Measurements from ENCODE around the gene PCID2. TPM values are rescaled to one million over a fixed set of nuclear protein-coding genes. Genes with fewer than 3 reads are reported as not detected.

The PCID2 gene
- total and polyA plus RNA-seq, 2 of the 13 experiments (the other 11 are each of a cell fraction or from before 2014, with no cell fraction given), result 65.0 to 111 TPM

DNA sequence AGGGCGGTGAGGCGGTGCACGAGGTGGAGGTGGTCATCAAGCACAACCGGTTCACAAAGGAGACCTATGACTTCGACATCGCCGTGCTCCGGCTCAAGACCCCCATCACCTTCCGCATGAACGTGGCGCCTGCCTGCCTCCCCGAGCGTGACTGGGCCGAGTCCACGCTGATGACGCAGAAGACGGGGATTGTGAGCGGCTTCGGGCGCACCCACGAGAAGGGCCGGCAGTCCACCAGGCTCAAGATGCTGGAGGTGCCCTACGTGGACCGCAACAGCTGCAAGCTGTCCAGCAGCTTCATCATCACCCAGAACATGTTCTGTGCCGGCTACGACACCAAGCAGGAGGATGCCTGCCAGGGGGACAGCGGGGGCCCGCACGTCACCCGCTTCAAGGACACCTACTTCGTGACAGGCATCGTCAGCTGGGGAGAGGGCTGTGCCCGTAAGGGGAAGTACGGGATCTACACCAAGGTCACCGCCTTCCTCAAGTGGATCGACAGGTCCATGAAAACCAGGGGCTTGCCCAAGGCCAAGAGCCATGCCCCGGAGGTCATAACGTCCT lies 59.4 kb downstream of the PCID2 start:
- Histone ChIP-seq H3K4me1 (ENCODE audit: insufficient read depth, low read length) (peaks cover 49% of the 10 kb centered on the region), H3K4me3 (replicated peaks in 1 of 3; ENCODE audit: insufficient read depth in 1 of 3, low read depth in 2 of 3, low read length in 3 of 3) (no peak overlapping the region), H3K79me2 (ENCODE audit: insufficient read depth, low read length) (peaks cover 32% of the 10 kb centered on the region), H3K9ac (ENCODE audit: insufficient read depth, low read depth, low read length) (no peak overlapping the region), H3K27me3 (ENCODE audit: control insufficient read depth in 1 of 2, insufficient read depth in 2 of 2, low read length in 2 of 2) (no peaks in the 10 kb centered on the region), H3K27ac (ENCODE audit: extremely low read length, insufficient read depth, low read length) (peak overlapping the region; percentile 92), H3K4me2 (ENCODE audit: low read depth, low read length) (no peak overlapping the region), H3K9me3 (ENCODE audit: low read length) (no peaks in the 10 kb centered on the region), H4K20me1 (ENCODE audit: insufficient read depth, low read length) (no peaks in the 10 kb centered on the region), H3K36me3 (replicated peaks in 1 of 2; ENCODE audit: control insufficient read depth in 1 of 2, insufficient read depth in 2 of 2, low read length in 2 of 2) (peaks cover 8 to 25% of the 10 kb centered on the region in 2 experiments; a peak in 3 of 5 replicates), H2AFZ (ENCODE audit: low read length) (no peak overlapping the region)
- TSS peak; percentile 68 for BruUV-seq (replicated peaks)
- CTCF ChIA-PET (ENCODE audit: low intra/inter-chr PET ratio, low total read pairs), result no interaction called here
- 94% methylated on average over 34 of the region's 38 CpGs for WGBS (ENCODE audit: low lambda C conversion rate)
- no peak for ATAC-seq
- DNase-seq (ENCODE audit: low spot score), result no peak
- intact Hi-C loops (cut with micrococcal nuclease; ENCODE audit: unreplicated experiment) (loop anchor here (5.0 kb wide), 1 partner anchor 457 kb away; the partner anchor contains the start of gene ATP11A), in situ Hi-C loops (cut with HindIII; ENCODE audit: extremely low pct_ligation_motif_present, low pct_unique_long_range_greater_than_20kb) (no loop called here)
- no peak for FAIRE-seq
- POLR2A ChIA-PET, result interaction anchor here (1.3 to 3.7 kb wide), 3 partner anchors 16 to 35 kb away, joined by 3 to 33 read pairs (median 8); partner anchors contain the start of gene F10
- TF ChIP-seq TBX2 (CRISPR knock-in tag; IDR thresholded peaks at IDR 0.05; ENCODE audit: borderline replicate concordance) (no peak), KAT2B (IDR thresholded peaks at IDR 0.05; ENCODE audit: borderline replicate concordance, low read depth, low read length) (no peak), ZNF616 (CRISPR knock-in tag; IDR thresholded peaks at IDR 0.05; ENCODE audit: low read depth) (0 out of 2 replicates have a peak, but pooled peaks have one; percentile 33), ZBTB1 (CRISPR knock-in tag; IDR thresholded peaks at IDR 0.05; ENCODE audit: borderline replicate concordance) (no peak), RBFOX2 (IDR thresholded peaks at IDR 0.05; ENCODE audit: low read depth, low read length) (peak; percentile 76), DNMT1 (CRISPR knock-in tag; IDR thresholded peaks at IDR 0.05) (peak; percentile 54; the same call in 1 of the 2 replicates), AGO1 (IDR thresholded peaks at IDR 0.05; ENCODE audit: low read depth, low read length, poor library complexity, severe bottlenecking) (peak; percentile 43), AGO2 (optimal IDR thresholded peaks at IDR 0.05; ENCODE audit: low read depth, low read length) (peak; percentile 80), ZC3H13 (CRISPR knock-in tag; IDR thresholded peaks at IDR 0.05) (peak; percentile 17), BRCA1 (CRISPR knock-in tag; IDR thresholded peaks at IDR 0.05) (no peak), ZBTB38 (CRISPR knock-in tag; IDR thresholded peaks at IDR 0.05) (peak; percentile 86), ZSCAN21 (CRISPR knock-in tag; IDR thresholded peaks at IDR 0.05; ENCODE audit: borderline replicate concordance) (peak; percentile 5; the same call in 1 of the 2 replicates), ARHGAP35 (CRISPR knock-in tag; IDR thresholded peaks at IDR 0.05; ENCODE audit: borderline replicate concordance) (no peak), NAIF1 (CRISPR knock-in tag; IDR thresholded peaks at IDR 0.05; ENCODE audit: borderline replicate concordance) (no peak), ZNF558 (CRISPR knock-in tag; IDR thresholded peaks at IDR 0.05; ENCODE audit: borderline replicate concordance) (no peak), ZNF883 (CRISPR knock-in tag; IDR thresholded peaks at IDR 0.05; ENCODE audit: not compliant biosample characterization) (peak; percentile 4), NFKB2 (CRISPR knock-in tag; IDR thresholded peaks at IDR 0.05; ENCODE audit: borderline replicate concordance) (0 out of 2 replicates have a peak, but pooled peaks have one; percentile 7), MTA3 (CRISPR knock-in tag; IDR thresholded peaks at IDR 0.05) (no peak), MAFF (IDR thresholded peaks at IDR 0.05; ENCODE audit: low read depth, low read length) (no peak), SALL1 (CRISPR knock-in tag; IDR thresholded peaks at IDR 0.05) (0 out of 2 replicates have a peak, but pooled peaks have one; percentile 13), PHF8 (CRISPR knock-in tag; IDR thresholded peaks at IDR 0.05) (0 out of 2 replicates have a peak, but pooled peaks have one; percentile 2)
- TF ChIP-seq, protein P1, sequence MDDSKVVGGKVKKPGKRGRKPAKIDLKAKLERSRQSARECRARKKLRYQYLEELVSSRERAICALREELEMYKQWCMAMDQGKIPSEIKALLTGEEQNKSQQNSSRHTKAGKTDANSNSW (CRISPR knock-in tag; IDR thresholded peaks at IDR 0.05; ENCODE audit: borderline replicate concordance), result no peak
- TF ChIP-seq, protein P2, sequence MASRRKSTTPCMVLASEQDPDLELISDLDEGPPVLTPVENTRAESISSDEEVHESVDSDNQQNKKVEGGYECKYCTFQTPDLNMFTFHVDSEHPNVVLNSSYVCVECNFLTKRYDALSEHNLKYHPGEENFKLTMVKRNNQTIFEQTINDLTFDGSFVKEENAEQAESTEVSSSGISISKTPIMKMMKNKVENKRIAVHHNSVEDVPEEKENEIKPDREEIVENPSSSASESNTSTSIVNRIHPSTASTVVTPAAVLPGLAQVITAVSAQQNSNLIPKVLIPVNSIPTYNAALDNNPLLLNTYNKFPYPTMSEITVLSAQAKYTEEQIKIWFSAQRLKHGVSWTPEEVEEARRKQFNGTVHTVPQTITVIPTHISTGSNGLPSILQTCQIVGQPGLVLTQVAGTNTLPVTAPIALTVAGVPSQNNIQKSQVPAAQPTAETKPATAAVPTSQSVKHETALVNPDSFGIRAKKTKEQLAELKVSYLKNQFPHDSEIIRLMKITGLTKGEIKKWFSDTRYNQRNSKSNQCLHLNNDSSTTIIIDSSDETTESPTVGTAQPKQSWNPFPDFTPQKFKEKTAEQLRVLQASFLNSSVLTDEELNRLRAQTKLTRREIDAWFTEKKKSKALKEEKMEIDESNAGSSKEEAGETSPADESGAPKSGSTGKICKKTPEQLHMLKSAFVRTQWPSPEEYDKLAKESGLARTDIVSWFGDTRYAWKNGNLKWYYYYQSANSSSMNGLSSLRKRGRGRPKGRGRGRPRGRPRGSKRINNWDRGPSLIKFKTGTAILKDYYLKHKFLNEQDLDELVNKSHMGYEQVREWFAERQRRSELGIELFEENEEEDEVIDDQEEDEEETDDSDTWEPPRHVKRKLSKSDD (CRISPR knock-in tag; IDR thresholded peaks at IDR 0.05; ENCODE audit: low read depth), result no peak

Measured in HepG2 (cell line).